Panc1 (cell line): ENCODE data around the gene ARL8A.

Source experiments
- CTCF ChIP-seq: fragments of 450-650 bp; IDR thresholded peaks from 2 replicates; pipeline ENCODE4 v1.5.1; 2017; ENCODE audit warnings: mild to moderate bottlenecking
- POLR2AphosphoS5 ChIP-seq: IDR thresholded peaks from 2 replicates; pipeline ENCODE4 v1.6.1; 2012; ENCODE audit warnings: mild to moderate bottlenecking, low read depth, low read length, moderate library complexity
- REST ChIP-seq, 2 experiments: IDR thresholded peaks; 2 replicates each; pipeline ENCODE4 v1.6.1; 2011 to 2012; ENCODE audit warnings: low read depth in 2 of 2, control low read depth in 1 of 2, low read length in 1 of 2, mild to moderate bottlenecking in 1 of 2, moderate library complexity in 1 of 2; ENCODE audit not compliant: insufficient read depth in 1 of 2
- SIN3A ChIP-seq: IDR thresholded peaks from 2 replicates; pipeline ENCODE4 v1.6.1; 2012; ENCODE audit warnings: low read depth, mild to moderate bottlenecking, low read length, moderate library complexity, borderline replicate concordance; ENCODE audit not compliant: insufficient read depth

DNA sequence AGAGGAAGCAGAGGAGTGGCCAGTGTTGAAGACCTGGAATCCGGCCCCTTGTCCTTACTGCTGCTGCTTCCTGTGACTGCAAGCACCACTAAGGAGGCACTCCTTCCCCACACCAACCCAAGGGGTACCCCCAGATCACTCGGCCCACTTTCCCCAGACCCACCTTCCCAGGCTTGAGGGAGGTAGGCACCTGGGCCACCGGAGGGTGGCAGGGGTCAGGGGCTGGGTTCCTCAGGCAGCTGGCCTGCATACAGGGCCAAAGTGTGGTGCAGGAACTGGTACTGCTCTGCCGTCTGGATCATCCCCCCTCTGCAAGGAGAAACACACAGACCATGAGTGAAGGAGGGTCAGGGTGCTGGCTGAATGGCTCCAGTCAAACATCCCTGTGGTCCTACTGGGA lies 3.9 kb upstream of the ARL8A start:
- no peak for TF ChIP-seq CTCF
- TF ChIP-seq REST (IDR thresholded peaks at IDR 0.05; ENCODE audit: insufficient read depth in 1 of 2, low read depth in 2 of 2, low read length in 1 of 2): no peak
- TF ChIP-seq POLR2AphosphoS5: no peak
- TF ChIP-seq SIN3A: no peak
